ENCODE measurements around the gene PLD2.
"Not testable (repeated sequence)": the region's sequence is repeated elsewhere in the genome, so short reads cannot be mapped to it uniquely, and the experiment has no call there.

Gene PLD2

GRCh38 chr17:4858882-4859260, 51.9 kb downstream of the PLD2 start:
- H3K27ac ChIP-seq = no peak overlapping the region
- no peak for TF ChIP-seq ZFX (IDR thresholded peaks at IDR 0.05; ENCODE audit: borderline replicate concordance)
- TF ChIP-seq CTCF (IDR thresholded peaks at IDR 0.05) = no peak

GRCh38 chr17:4859816-4860625, 53.1 kb downstream of the PLD2 start:
- H3K27ac ChIP-seq = no peak overlapping the region
- TF ChIP-seq CTCF (IDR thresholded peaks at IDR 0.05) (no peak), ZFX (IDR thresholded peaks at IDR 0.05; ENCODE audit: borderline replicate concordance) (no peak)

GRCh38 chr17:4860651-4861050, 53.7 kb downstream of the PLD2 start:
- no peak for TF ChIP-seq ZFX (IDR thresholded peaks at IDR 0.05; ENCODE audit: borderline replicate concordance)
- no peak for TF ChIP-seq CTCF (IDR thresholded peaks at IDR 0.05)
- no peak overlapping the region for H3K27ac ChIP-seq

GRCh38 chr17:4861052-4861451, 54.1 kb downstream of the PLD2 start:
- TF ChIP-seq CTCF (IDR thresholded peaks at IDR 0.05) (no peak), ZFX (IDR thresholded peaks at IDR 0.05; ENCODE audit: borderline replicate concordance) (no peak)

GRCh38 chr17:4862720-4863119, 55.8 kb downstream of the PLD2 start:
- TF ChIP-seq ZFX (IDR thresholded peaks at IDR 0.05; ENCODE audit: borderline replicate concordance) = no peak
- TF ChIP-seq CTCF (IDR thresholded peaks at IDR 0.05) = no peak

More at GRCh38 chr17:4861052-4861451, 54.1 kb downstream of the PLD2 start:
- H3K27ac ChIP-seq = no peak overlapping the region

GRCh38 chr17:4863321-4863720, 56.4 kb downstream of the PLD2 start:
- no peak overlapping the region for H3K27ac ChIP-seq

More at GRCh38 chr17:4862720-4863119, 55.8 kb downstream of the PLD2 start:
- H3K27ac ChIP-seq = no peak overlapping the region

GRCh38 chr17:4867535-4867934, 60.6 kb downstream of the PLD2 start:
- not testable (repeated sequence) for H3K27ac ChIP-seq

More at GRCh38 chr17:4863321-4863720, 56.4 kb downstream of the PLD2 start:
- no peak for TF ChIP-seq CTCF (IDR thresholded peaks at IDR 0.05)
- TF ChIP-seq ZFX (IDR thresholded peaks at IDR 0.05; ENCODE audit: borderline replicate concordance) = no peak

GRCh38 chr17:4869058-4869998, 62.4 kb downstream of the PLD2 start:
- not testable (repeated sequence) for H3K27ac ChIP-seq

Data from 22Rv1 (cell line).